Left renal pelvis (tissue), 4 donors: ENCODE measurements around the gene L1TD1. TPM values are rescaled to one million over a fixed set of nuclear protein-coding genes. Genes with fewer than 3 reads are reported as not detected.
"Not testable (repeated sequence)": the region's sequence is repeated elsewhere in the genome, so short reads cannot be mapped to it uniquely, and the experiment has no call there.

Experiments used
- DNase-seq, 4 donors: peaks; one replicate each; pipeline ENCODE4 v3.0.0-alpha.2; 2013; ENCODE audit warnings: low read depth in 4 of 4, low spot score in 3 of 4
- polyA plus RNA-seq, 4 donors: library from polyadenylated mRNA; unstranded; fragments of 120-200 nt; gene quantifications; one replicate each; pipeline ENCODE4 v1.2.1, GENCODE V29; 2013; ENCODE audit not compliant: insufficient read length in 4 of 4

L1TD1 gene, protein sequence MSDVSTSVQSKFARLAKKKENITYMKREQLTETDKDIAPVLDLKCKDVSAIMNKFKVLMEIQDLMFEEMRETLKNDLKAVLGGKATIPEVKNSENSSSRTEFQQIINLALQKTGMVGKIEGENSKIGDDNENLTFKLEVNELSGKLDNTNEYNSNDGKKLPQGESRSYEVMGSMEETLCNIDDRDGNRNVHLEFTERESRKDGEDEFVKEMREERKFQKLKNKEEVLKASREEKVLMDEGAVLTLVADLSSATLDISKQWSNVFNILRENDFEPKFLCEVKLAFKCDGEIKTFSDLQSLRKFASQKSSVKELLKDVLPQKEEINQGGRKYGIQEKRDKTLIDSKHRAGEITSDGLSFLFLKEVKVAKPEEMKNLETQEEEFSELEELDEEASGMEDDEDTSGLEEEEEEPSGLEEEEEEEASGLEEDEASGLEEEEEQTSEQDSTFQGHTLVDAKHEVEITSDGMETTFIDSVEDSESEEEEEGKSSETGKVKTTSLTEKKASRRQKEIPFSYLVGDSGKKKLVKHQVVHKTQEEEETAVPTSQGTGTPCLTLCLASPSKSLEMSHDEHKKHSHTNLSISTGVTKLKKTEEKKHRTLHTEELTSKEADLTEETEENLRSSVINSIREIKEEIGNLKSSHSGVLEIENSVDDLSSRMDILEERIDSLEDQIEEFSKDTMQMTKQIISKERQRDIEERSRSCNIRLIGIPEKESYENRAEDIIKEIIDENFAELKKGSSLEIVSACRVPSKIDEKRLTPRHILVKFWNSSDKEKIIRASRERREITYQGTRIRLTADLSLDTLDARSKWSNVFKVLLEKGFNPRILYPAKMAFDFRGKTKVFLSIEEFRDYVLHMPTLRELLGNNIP
- polyA plus RNA-seq: 1 to 10 TPM; 3.3 to 6.5 (median 3.8) TPM

DNA sequence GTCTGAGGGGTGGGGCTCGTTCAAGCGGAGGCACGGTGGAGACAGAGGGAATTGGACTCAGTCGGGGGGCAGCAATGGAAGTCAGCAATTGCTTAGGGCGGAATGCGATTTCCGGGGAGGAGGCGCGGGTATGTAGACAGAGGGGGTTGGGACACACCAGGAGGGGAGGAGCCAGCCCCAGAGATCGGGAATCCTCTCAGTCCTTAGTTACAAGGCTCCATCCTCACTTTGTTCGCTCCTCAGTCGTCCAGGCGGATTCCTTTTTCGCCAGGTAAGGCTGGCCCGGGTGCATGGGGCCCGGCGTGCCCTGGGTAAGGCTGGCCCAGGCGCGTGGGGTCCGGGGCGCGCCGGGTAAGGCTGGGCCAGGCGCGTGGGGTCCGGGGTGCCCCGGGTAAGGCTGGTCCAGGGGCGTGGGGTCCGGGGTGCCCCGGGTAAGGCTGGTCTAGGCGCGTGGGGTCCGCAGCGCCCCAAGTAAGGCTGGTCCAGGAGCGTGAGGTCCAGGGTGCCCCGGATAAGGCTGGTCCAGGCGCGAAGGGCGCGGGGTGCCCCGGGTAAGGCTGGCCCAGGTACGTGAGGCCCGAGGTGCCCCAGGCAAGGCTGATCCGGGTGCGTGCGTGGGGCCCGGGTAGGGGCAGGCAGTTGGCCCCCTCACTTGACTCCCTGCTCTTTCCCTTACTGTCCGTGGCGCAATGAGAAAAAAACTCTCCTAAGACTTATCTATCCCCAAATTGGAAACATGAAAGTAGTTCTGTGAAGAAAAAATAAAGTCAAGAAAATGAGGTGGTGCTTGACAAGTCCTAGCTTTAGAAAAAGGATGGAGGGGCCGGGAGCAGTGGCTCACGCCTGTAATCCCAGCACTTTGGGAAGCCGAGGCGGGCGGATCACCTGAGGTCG lies at the start of gene L1TD1:
TSS of gene L1TD1 (plus strand) at position 199 of the 894 bp plus-strand sequence. CDS start 11,780 bp downstream, outside the sequence.
- DNase-seq: no peak

DNA sequence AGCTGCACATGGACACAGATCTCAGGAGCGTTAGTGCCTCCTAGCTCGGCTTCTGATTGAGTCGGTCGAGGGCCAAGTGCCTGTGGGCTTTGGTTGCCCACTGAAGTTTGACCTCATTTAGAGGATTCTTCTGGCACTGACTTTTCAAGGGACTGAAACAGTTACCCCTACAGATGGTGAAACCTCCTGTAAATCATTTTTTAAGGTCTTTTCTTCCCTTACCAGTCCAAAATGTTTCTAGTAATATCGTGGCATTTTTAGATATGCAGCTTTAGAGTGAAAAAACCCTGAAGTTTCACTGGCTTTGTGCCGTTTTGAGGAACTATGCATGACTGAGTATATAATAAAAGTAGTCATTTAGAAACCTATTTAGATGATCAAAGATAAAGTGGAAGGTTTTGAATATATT lies 34.7 kb upstream of the L1TD1 start:
- DNase-seq: no peak

DNA sequence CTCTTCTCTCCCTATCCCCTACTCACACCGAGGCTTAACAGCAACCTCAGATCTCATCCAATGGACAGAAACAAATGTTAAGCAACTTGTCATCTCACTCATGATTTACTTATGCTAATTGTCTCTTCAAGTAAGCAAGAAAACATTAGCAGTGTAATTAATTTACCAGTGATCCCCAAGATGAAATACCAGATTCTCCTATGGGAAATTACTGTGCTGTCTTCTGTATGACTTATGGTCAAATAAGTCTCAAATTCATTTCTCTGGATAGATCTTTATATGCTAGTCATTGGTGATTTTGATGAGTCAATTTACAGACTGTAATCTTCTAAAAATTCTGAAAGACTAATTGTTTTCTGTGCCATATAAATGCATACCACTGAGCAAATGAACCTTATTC lies 32.9 kb upstream of the L1TD1 start:
- no peak for DNase-seq

DNA sequence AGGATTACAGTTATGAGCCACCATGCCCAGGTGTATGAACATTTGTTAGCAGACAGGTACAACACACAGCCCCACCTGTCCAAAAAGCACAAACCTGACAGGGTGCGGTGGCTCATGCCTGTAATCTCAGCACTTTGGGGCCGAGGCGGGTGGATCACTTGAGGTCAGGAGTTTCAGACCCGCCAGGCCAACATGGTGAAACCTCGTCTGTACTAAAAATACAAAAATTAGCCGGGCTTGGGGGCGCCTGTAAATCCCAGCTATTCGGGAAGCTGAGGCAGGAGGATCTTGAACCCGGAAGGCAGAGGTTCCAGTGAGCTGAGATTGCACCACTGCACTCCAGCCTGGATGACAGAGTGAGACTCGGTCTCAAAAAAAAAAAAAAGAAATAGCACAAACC lies 24.3 kb upstream of the L1TD1 start:
- DNase-seq: not testable (repeated sequence)

DNA sequence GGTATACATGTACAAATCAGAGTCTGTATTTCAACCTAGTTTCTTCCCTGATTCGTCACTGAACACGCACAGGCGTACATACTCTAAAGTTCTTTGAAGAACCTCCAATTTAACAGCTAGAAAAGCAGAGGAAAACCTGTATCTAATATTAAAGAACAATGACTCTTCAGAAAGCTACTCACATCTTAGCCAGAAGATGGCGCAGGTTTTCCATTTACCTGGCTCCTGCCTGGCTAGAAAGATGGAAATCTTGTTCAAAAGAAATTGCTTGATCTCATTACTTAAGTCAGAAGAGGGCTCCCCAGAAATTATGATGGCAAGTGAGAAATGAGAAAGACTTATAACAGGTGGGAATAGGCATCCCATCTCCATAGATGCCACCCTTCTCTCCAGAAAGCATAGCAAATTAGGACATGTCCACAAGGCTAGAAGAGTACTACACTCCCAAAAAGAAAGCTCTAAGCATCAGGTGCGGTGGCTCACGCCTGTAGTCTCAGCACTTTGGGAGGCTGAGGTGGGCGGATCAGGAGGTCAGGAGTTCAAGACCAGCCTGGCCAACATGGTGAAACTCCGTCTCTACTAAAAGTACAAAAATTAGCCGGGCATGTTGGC lies 19.0 kb upstream of the L1TD1 start:
- DNase-seq: peak in 2 of 4 donors; percentile 25 to 29

DNA sequence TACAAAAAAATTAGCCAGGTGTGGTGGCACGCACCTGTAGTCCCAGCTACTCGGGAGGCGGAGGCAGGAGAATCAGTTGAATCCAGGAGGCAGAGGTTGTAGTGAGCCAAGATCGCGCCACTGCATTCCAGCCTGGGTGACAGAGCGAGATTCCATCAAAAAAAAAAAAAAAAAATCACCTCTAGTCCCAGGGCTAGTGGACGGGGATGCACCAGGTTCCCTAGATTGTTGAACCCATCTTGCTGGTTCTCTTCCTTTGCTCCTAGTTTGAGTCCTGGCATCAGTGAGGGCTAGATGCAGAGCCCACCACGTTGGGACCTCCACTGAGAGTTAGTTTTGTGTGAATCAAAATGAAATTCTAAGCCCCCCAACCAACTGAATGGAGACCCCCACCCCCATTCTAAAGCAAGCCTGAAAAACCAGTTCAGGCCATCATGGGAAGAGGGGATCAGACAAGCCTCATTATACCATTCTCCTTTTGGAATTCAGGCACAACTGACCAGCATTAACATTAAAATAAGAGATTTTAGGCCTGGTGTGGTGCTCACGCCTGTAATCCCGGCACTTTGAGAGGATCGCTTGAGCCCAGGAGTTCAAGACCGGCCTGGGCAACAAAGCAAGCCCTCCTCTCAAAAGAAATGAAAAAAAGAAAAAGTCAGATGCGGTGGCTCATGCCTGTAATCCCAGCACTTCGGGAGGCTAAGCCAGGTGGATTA lies 17.9 kb upstream of the L1TD1 start:
- no peak for DNase-seq

DNA sequence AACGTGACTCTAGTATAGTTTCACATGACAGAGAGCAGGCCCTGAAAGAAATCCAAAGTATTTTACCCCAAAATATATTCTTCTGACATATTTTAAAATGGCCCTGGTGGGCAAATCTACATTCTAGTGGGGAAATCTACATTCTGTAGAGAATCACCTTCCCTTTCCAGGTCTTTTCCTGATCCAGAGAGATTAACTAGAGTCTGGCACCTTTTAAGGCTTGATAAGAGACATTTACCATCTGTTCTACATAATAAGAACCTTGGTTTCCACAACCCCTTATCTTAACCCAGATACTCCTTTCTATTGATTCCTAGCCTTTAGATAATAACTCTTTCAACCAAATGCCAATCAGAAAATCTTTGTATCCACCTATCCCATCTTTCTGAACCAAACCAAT lies 17.0 kb upstream of the L1TD1 start:
- DNase-seq: no peak

DNA sequence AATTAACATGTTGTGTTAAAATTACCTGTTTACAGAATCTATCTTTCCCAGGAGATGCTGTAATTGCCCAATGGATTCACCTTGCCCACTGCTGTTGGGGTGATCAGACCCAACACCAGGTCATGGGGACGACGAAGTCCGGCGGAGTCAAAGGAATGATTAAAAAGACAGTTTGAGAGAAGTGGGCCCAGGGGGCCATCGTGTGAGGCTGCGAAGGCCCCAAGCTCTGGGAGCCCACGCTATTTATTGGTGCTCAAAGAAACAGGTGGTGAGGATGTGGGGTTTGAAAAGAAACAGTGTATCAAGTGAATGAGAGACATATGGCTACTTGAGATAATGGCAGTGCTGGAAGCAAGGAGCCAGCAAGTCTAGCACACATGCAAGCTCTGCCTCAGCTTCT lies 16.3 kb upstream of the L1TD1 start:
- no peak for DNase-seq

DNA sequence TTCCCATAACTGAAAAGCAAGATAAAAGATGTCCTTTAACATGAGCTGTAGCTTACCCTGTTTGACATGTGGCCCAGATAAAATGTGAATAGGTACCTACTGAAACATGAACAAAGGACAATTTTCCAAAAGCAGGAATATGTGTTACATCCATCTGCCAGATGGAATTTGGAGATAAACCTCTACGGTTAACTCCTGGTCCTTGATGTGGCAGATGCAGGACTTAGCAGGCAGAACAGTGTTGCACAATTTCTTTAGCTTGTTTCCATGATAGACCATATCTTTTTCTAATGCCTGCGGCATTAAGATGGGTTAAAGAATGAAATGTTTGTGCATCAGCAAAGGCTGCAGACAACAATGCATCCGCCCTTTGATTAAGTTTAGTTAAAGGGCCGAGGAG lies 14.6 kb upstream of the L1TD1 start:
- not testable (repeated sequence) for DNase-seq

DNA sequence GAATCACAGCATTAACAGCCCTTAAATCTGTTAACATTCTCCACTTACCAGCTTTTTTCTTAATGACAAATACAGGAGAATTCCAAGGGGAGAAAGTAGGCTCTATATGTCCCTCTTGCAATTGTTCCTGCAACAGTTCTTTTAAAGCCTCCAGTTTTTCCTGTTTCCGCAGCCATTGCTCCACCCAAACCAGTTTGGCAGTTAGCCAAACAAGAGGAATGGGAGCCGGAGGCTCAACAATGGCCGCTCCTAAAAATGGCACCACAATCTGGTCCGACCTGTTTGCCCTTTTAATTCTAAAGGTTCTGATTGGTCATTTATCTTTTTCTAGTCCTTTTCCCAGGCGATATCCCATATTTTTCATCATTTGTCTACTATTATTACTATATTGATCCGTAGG lies 14.0 kb upstream of the L1TD1 start:
- DNase-seq: no peak

DNA sequence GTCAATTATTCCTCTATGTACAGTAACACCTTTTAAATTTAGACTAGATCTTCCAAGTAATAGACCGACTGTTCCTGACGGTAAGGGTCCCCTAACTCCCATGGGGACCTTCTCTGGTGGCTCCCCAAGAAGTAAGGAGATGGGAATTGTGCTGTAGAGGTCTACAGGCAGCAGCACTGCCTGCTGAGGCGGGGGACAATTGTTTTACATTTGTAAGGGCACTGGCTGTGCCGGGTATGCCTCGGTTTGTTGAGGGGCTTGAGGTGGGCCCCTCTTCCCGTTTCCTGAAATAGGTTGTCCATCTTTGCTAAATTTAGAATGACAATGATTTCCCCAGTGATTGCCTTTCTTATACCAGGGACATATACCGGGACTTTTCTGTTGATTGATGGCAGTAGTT lies 13.1 kb upstream of the L1TD1 start:
- no peak for DNase-seq

DNA sequence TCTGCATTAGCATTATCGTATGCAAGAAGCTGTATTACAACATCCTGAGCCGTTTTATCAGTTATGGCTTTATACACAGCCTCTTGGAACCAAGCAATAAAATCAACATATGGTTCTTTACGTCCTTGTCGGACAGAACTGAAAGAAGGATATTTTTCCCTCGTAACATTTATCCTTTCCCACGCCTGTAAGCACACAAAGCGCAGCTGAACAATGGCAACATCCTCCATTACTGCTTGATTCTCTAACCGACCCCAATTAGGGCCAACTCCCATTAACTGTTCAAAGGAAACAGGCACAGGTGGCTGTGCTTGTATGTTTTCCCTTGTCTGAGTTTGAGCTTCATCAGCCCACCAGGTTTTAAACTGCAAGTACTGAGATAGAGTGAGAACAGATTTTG lies 12.5 kb upstream of the L1TD1 start:
- DNase-seq: not testable (repeated sequence)

DNA sequence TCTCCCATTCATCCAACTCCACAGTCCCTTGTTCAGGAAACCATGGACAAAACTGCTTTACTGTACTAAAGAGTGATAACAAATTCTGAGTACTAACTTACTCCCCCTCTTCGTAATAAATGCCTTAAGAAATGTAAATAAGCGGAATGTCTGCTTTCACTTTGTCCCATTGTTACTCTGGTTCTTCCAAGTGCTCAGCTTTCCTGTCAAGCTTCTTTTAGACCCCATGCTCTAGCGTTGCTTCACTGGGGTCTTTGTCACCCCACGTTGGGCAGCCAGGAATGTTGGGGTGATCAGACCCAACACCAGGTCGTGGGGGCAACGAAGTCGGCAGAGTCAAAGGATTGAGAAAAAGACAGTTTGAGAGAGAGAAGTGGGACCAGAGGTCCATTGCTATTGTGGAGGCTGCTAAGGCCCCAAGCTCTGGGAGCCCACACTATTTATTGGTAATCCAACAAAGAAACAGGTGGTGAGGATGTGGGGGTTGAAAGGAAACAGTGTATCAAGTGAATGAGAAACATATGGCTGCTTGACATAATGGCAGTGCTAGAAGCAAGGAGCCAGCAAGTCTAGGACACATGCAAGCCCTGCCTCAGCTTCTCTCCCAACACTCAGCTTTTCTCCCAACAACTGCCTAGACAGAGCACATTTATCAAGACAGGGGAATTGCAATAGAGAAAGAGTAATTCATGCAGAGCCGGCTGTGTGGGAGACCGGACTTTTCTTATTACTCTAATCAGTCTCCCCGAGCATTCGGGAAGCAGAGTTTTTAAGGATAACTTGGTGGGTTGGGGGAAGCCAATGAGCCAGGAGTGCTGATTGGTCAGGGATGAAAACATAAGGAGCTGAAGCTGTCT lies 11.3 kb upstream of the L1TD1 start:
- DNase-seq: not testable (repeated sequence)

DNA sequence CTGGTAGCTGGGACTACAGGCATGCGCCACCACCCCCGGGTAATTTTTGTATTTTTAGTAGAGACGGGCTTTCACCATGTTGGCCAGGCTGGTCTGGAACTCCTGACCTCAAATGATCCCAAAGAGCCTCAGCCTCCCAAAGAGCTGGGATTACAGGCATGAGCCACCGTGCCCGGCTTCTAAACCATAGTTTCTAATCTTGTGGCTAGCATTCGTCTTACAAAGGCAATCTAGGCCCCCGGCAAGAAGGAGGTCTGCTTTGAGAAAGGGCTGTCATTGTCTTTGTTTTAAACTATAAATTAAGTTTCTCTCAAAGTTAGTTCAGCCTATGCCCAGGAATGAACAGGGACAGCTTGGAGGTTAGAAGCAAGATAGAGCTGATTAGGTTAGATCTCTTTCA lies 10.3 kb upstream of the L1TD1 start:
- no peak for DNase-seq

DNA sequence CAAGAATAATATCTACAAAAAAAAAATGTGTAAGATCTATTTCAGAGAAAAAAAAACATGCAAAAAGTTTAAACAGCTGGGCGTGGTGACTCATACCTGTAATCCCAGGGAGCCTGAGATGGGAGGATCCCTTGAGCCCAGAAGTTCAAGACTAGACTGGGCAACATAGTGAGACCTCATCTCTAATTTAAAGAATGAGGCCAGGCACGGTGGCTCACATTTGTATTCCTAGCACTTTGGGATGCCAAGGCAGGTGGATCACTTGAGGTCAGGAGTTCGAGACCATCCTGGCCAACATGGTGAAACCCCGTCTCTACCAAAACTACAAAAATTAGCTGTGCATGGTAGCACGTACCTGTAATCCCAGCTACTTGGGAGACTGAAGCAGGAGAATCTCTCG lies 9.4 kb upstream of the L1TD1 start:
- not testable (repeated sequence) for DNase-seq

DNA sequence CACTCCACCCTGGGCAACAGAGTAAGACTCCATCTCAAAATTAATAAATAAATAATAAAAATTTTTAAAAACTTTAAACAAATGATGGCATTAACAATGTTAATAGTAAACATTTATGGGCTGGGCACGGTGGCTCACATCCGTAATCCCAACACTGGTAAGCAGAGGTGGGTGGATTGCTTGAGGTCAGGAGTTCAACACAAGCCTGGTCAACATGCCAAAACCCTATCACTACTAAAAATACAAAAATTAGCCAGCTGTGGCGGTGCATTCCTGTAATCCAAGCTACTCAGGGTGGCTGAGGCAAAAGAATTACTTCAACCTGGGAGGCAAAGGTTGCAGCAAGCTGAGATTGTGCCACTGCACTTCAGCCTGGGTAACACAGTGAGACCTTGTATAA lies 9.0 kb upstream of the L1TD1 start:
- DNase-seq: no peak

DNA sequence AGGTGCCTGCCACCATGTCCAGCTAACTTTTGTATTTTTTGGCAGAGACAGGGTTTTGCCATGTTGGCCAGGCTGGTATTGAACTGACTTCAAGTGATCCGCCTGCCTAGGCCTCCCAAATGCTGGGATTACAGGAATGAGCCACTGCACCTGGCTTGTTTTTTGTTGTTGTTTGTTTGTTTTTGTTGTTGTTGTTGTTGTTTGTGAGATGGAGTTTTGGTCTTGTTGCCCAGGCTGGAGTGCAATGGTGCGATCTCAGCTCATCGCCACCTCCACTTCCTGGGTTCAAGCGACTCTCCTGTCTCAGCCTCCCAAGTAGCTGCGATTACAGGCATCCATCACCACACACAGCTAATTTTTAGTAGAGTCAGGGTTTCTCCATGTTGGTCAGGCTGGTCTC lies 7.1 kb upstream of the L1TD1 start:
- DNase-seq: no peak

DNA sequence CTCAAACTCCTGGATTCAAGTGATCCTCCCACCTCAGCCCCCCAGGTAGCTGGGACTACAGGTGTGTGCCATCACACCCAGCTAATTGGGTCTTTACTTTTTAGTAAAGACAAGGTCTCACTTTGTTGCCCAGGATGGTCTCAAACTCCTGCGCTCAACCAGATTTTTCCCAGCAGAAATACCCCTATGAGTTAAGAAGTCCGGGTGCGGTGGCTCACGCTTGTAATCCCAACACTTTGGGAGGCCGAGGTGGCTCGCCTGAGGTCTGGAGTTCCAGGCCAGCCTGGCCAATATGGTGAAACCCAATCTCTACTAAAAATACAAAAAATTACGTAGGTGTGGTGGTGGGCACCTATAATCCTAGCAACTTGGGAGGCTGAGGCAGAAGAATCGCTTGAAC lies 6.5 kb upstream of the L1TD1 start:
- no peak for DNase-seq
